ENCODE measurements around the gene NADK2. TPM values are rescaled to one million over a fixed set of nuclear protein-coding genes. Genes with fewer than 3 reads are reported as not detected.
A peak's percentile ranks its signal among the peaks of the same experiment; 100 is the strongest.

The NADK2 gene
- total and polyA plus RNA-seq, 9 donors, result 28.9 to 42.2 (median 39.3) TPM

DNA sequence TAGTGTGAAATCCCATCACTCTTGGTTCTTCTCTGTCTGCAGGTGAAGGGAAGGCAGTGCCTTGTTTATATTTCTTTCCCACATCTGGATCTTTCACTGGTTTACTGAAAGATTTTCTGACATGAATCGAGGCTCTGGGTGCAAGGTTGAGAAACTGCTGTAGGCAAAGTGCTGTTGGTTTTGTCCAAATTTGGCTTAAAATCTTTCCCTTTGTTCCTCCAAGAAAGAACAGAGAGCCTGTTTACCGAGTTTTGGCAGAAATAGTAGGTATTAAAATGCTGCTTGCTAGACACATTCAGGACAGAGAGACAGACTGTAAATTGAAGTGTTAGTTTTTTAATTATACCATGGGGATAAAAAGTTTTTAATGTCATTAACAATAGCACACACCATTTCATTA lies 68.3 kb downstream of the NADK2 start:
- Histone ChIP-seq H3K4me3 (ENCODE audit: low read length) (no peak overlapping the region), H3K36me3 (ENCODE audit: control insufficient read depth, insufficient read depth, low read length) (peaks cover 42% of the 10 kb centered on the region), H3K4me1 (ENCODE audit: control insufficient read depth, insufficient read depth, low read length) (no peaks in the 10 kb centered on the region), H3K27me3 (ENCODE audit: control insufficient read depth, insufficient read depth, low read length) (no peaks in the 10 kb centered on the region), H3K9me3 (replicated peaks; ENCODE audit: control insufficient read depth, low read depth, low read length) (no peaks in the 10 kb centered on the region), H3K27ac (ENCODE audit: low read length) (no peak overlapping the region)
- no peak for DNase-seq
- WGBS (ENCODE audit: insufficient coverage), result no CpG with 5 or more reads among the region's 2 CpGs

- no peak for DNase-seq
- Histone ChIP-seq H3K36me3 (ENCODE audit: control insufficient read depth, insufficient read depth, low read length) (peaks cover 48% of the 10 kb centered on the region), H3K4me1 (ENCODE audit: control insufficient read depth, insufficient read depth, low read length) (no peaks in the 10 kb centered on the region), H3K9me3 (replicated peaks; ENCODE audit: control insufficient read depth, low read depth, low read length) (no peaks in the 10 kb centered on the region), H3K27me3 (ENCODE audit: control insufficient read depth, insufficient read depth, low read length) (no peaks in the 10 kb centered on the region), H3K4me3 (ENCODE audit: low read length) (no peak overlapping the region), H3K27ac (ENCODE audit: low read length) (no peak overlapping the region)
- WGBS (ENCODE audit: insufficient coverage), result no CpG with 5 or more reads among the region's 1 CpG
These were observed 69.1 kb downstream of the NADK2 start for GRCh38 chr5:36172599-36172998.

GRCh38 chr5:36170832-36171424 lies 70.8 kb downstream of the NADK2 start:
- Histone ChIP-seq H3K27me3 (ENCODE audit: control insufficient read depth, insufficient read depth, low read length) (no peaks in the 10 kb centered on the region), H3K4me1 (ENCODE audit: control insufficient read depth, insufficient read depth, low read length) (no peaks in the 10 kb centered on the region), H3K27ac (ENCODE audit: low read length) (no peak overlapping the region), H3K36me3 (ENCODE audit: control insufficient read depth, insufficient read depth, low read length) (peaks cover 60% of the 10 kb centered on the region), H3K4me3 (ENCODE audit: low read length) (no peak overlapping the region), H3K9me3 (replicated peaks; ENCODE audit: control insufficient read depth, low read depth, low read length) (no peaks in the 10 kb centered on the region)
- no CpG with 5 or more reads among the region's 5 CpGs for WGBS (ENCODE audit: insufficient coverage)
- DNase-seq, result peak; percentile 38

GRCh38 chr5:36168737-36169136 lies 73.0 kb downstream of the NADK2 start:
- no peak for DNase-seq
- Histone ChIP-seq H3K4me3 (ENCODE audit: low read length) (no peak overlapping the region), H3K27me3 (ENCODE audit: control insufficient read depth, insufficient read depth, low read length) (no peaks in the 10 kb centered on the region), H3K4me1 (ENCODE audit: control insufficient read depth, insufficient read depth, low read length) (peaks cover 6% of the 10 kb centered on the region), H3K36me3 (ENCODE audit: control insufficient read depth, insufficient read depth, low read length) (peaks cover 55% of the 10 kb centered on the region), H3K27ac (ENCODE audit: low read length) (no peak overlapping the region), H3K9me3 (replicated peaks; ENCODE audit: control insufficient read depth, low read depth, low read length) (no peaks in the 10 kb centered on the region)
- 94% methylated on average over 4 of the region's 4 CpGs for WGBS (ENCODE audit: insufficient coverage)

- WGBS (ENCODE audit: insufficient coverage), result no CpG with 5 or more reads among the region's 4 CpGs
- peaks cover 73% of the 10 kb centered on the region for H3K36me3 ChIP-seq (ENCODE audit: control insufficient read depth, insufficient read depth, low read length)
- no peak for DNase-seq
These were observed 77.3 kb downstream of the NADK2 start for GRCh38 chr5:36164461-36164860.

DNA sequence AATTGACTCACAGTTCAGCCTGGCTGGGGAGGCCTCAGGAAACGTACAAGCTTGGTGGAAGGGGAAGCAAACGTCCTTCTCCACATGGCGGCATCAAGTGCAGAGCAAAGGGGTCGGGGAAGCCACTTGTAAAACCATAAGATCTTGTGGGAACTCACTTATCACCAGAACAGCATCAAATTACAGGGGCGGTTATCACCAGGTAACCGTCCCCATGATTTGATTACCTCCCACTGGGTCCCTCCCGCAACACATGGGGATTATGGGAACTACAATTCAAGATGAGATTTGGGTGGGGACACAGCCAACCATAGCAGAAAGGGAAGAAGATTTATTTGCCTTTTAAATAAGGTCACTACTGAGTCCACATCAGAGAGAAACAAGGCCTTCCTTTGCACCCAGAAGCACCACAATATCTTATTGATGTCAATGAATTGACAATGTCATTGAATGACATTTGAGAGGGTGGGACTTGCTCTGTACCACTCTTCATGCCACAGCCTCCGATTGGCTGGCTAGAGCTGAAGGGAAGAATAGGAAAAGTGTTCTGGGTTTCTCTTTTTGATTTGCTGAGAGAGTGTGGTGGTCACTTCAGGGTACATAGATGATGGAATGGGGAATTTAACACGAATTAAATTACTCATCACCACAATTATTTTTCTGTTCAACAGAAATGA lies 78.8 kb downstream of the NADK2 start:
- WGBS (ENCODE audit: insufficient coverage), result 100% methylated on average over 1 of the region's 9 CpGs
- peaks cover 72% of the 10 kb centered on the region for H3K36me3 ChIP-seq (ENCODE audit: control insufficient read depth, insufficient read depth, low read length)
- H3K4me1 ChIP-seq (ENCODE audit: control insufficient read depth, insufficient read depth, low read length), result peaks cover 30% of the 10 kb centered on the region
- H3K9me3 ChIP-seq (replicated peaks; ENCODE audit: control insufficient read depth, low read depth, low read length), result no peaks in the 10 kb centered on the region
- DNase-seq, result no peak
- H3K4me3 ChIP-seq (ENCODE audit: low read length), result no peak overlapping the region
- no peaks in the 10 kb centered on the region for H3K27me3 ChIP-seq (ENCODE audit: control insufficient read depth, insufficient read depth, low read length)
- no peak overlapping the region for H3K27ac ChIP-seq (ENCODE audit: low read length)

More at GRCh38 chr5:36164461-36164860, 77.3 kb downstream of the NADK2 start:
- H3K4me3 ChIP-seq (ENCODE audit: low read length), result no peak overlapping the region
- H3K27ac ChIP-seq (ENCODE audit: low read length), result no peak overlapping the region
- H3K9me3 ChIP-seq (replicated peaks; ENCODE audit: control insufficient read depth, low read depth, low read length), result no peaks in the 10 kb centered on the region
- H3K27me3 ChIP-seq (ENCODE audit: control insufficient read depth, insufficient read depth, low read length), result no peaks in the 10 kb centered on the region
- peaks cover 16% of the 10 kb centered on the region for H3K4me1 ChIP-seq (ENCODE audit: control insufficient read depth, insufficient read depth, low read length)

DNA sequence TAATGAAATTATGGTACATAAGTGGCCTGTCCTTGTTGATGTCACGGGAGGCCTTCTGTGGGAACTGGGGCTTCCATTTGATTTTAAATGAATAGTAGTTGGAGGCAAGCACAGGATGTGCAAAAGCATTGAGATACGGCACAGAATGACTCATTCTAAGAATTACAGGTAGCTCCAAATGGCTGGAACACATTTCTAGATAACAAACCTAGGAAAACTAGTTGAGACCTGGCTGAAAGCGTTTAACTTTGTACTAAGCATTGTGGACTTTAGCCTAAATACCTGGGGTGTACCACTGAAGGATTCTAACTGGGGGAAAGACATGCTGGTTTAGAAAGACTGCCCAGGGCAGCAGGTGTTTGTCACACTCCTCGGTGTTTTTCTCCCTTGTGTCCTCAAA lies 80.4 kb downstream of the NADK2 start:
- H3K4me1 ChIP-seq (ENCODE audit: control insufficient read depth, insufficient read depth, low read length), result peaks cover 38% of the 10 kb centered on the region
- peaks cover 66% of the 10 kb centered on the region for H3K36me3 ChIP-seq (ENCODE audit: control insufficient read depth, insufficient read depth, low read length)
- 78% methylated on average over 1 of the region's 4 CpGs for WGBS (ENCODE audit: insufficient coverage)
- H3K27ac ChIP-seq (ENCODE audit: low read length), result no peak overlapping the region
- no peaks in the 10 kb centered on the region for H3K27me3 ChIP-seq (ENCODE audit: control insufficient read depth, insufficient read depth, low read length)
- no peak overlapping the region for H3K4me3 ChIP-seq (ENCODE audit: low read length)
- no peak for DNase-seq
- no peaks in the 10 kb centered on the region for H3K9me3 ChIP-seq (replicated peaks; ENCODE audit: control insufficient read depth, low read depth, low read length)

DNA sequence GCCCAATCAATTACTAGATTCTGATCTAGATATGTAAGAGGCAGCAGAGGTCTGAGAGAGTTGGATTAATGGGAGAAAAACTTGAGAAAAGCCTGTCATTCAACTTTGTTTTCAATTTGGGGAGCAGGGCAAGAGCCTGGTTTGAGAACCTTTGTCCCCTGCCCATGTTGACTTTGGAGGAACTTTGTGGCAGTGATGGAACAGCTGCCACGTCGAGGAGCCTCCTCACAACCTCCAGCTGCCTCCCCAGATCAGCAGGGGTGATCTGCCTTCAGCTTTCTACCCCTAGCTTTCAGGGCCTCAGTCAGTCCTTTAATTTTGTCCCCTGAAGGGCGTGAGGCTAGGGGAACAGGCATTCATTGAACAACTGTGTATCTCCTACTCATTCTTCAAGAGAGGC lies 81.1 kb downstream of the NADK2 start:
- Histone ChIP-seq H3K27ac (ENCODE audit: low read length) (no peak overlapping the region), H3K4me1 (ENCODE audit: control insufficient read depth, insufficient read depth, low read length) (peaks cover 44% of the 10 kb centered on the region), H3K27me3 (ENCODE audit: control insufficient read depth, insufficient read depth, low read length) (no peaks in the 10 kb centered on the region), H3K4me3 (ENCODE audit: low read length) (no peak overlapping the region), H3K36me3 (ENCODE audit: control insufficient read depth, insufficient read depth, low read length) (peaks cover 68% of the 10 kb centered on the region), H3K9me3 (replicated peaks; ENCODE audit: control insufficient read depth, low read depth, low read length) (no peaks in the 10 kb centered on the region)
- 100% methylated on average over 1 of the region's 3 CpGs for WGBS (ENCODE audit: insufficient coverage)
- DNase-seq, result no peak

GRCh38 chr5:36158144-36158543 lies 83.6 kb downstream of the NADK2 start:
- 40% methylated on average over 1 of the region's 2 CpGs for WGBS (ENCODE audit: insufficient coverage)
- Histone ChIP-seq H3K4me3 (ENCODE audit: low read length) (no peak overlapping the region), H3K36me3 (ENCODE audit: control insufficient read depth, insufficient read depth, low read length) (peaks cover 73% of the 10 kb centered on the region), H3K27ac (ENCODE audit: low read length) (peak overlapping the region; percentile 77), H3K4me1 (ENCODE audit: control insufficient read depth, insufficient read depth, low read length) (peaks cover 47% of the 10 kb centered on the region), H3K27me3 (ENCODE audit: control insufficient read depth, insufficient read depth, low read length) (no peaks in the 10 kb centered on the region), H3K9me3 (replicated peaks; ENCODE audit: control insufficient read depth, low read depth, low read length) (no peaks in the 10 kb centered on the region)
- DNase-seq, result peak; percentile 81

GRCh38 chr5:36156619-36157018 lies 85.1 kb downstream of the NADK2 start:
- Histone ChIP-seq H3K27me3 (ENCODE audit: control insufficient read depth, insufficient read depth, low read length) (no peaks in the 10 kb centered on the region), H3K36me3 (ENCODE audit: control insufficient read depth, insufficient read depth, low read length) (peaks cover 59% of the 10 kb centered on the region), H3K9me3 (replicated peaks; ENCODE audit: control insufficient read depth, low read depth, low read length) (no peaks in the 10 kb centered on the region), H3K27ac (ENCODE audit: low read length) (peak overlapping the region; percentile 77), H3K4me3 (ENCODE audit: low read length) (no peak overlapping the region), H3K4me1 (ENCODE audit: control insufficient read depth, insufficient read depth, low read length) (peaks cover 51% of the 10 kb centered on the region)
- WGBS (ENCODE audit: insufficient coverage), result no CpG with 5 or more reads among the region's 1 CpG
- peak; percentile 51 for DNase-seq

Data from muscle of leg (tissue), 11 donors.